ENCODE measurements around the gene EYS.
"Not testable (repeated sequence)": the region's sequence is repeated elsewhere in the genome, so short reads cannot be mapped to it uniquely, and the experiment has no call there.

EYS gene

DNA sequence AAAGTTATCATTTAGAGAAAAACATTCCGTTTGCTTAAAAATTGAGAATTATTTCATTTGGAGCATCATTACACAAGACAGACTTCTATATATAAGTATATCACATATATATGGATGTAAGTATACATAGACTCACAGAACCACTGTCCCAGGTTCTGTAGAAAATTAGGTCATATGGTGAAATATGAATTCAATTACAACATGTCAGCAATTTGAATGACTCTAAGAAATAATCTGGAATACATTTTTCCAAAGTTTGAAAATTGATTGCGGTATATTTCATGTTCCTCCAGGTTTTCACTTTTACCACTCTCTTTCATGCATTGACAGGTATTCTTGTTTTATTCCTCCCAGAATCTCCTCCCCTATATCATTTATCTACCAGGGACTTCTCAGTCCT lies 1179.1 kb downstream of the EYS start:
- DNase-seq: no peak

DNA sequence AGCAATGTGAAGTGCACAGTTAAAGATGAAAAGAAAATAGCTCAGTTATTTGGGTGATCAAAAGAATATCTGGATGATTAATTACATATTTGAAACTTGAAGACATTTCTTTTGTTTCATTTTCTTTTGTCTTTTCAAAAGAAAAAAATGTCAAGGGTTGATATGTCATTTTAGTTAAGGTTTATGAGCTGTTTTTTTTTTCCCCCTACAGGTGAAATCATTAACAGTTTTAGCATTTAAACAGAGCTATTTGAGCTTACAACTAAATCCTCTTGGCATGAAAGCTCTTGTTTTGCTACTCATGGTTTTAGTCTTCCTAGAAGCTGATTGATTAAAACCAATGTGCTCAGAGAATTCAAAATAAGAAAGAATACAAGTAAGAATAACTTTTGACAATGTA lies 1184.2 kb downstream of the EYS start:
- DNase-seq: no peak

GRCh38 chr6:64520050-64520449 lies 1187.0 kb downstream of the EYS start:
- no peak for DNase-seq

- DNase-seq: no peak
These were observed 1190.6 kb downstream of the EYS start for GRCh38 chr6:64516393-64516792.

DNA sequence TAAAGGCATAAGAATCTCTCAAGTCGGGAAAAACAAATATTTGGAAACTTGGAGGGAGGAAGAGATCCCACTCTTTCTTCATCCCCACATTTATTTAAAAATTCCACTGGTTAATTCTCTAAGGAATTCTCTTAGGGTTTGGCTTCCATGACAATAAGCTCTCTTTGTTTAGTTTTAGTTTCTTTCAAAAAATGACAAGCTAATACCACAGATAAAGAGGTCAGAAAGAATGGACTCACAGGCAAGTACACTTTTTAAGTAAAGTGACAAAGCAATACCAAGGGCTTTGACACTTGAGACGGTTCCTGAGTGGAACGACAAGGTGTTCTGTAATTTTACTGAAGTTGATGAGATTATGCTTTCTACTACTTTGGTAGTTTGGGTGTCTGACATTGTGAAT lies 1199.4 kb downstream of the EYS start:
- DNase-seq: no peak

- DNase-seq: no peak
These were observed 1201.7 kb downstream of the EYS start for GRCh38 chr6:64505312-64505711.

DNA sequence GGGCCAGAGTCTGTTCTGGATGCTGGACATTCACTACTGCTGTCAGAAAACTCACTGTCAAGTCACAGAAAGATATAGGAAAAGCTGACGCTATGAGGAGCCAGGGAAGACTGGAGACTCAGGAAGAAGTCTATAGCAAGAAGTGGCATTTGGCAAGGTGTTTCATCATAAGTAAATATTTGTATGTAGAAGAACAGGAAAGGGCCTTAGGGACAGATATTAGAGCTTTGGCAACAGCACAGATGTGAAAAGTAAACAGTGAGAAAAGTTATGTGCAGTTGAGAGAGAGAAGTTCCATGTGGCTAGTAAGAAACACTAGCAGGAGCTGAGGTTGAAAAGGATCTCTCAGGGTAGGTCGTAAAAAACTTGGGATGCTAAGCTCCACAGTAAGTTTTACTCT lies 1202.5 kb downstream of the EYS start:
- no peak for DNase-seq

DNA sequence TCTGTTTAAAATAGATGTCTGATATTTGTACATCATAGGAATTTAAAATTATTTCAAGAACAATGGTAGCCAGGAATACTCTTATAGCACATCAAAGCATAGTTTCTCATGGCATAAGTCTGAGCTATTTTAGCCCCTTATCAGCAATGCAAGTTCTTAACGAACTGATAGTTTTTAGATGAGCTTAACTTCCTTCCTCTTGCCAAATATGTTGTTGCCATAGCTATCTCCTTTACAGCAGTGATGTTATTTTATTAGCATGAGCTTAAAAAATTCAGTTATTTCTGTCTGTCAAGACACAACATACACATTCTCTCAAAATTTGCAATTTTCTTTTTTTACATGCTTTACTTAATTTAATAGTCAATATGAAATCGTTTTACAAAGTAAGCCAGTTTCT lies 1204.2 kb downstream of the EYS start:
- DNase-seq: no peak

- no peak for DNase-seq
These were observed 1209.4 kb downstream of the EYS start for GRCh38 chr6:64497634-64498033.

DNA sequence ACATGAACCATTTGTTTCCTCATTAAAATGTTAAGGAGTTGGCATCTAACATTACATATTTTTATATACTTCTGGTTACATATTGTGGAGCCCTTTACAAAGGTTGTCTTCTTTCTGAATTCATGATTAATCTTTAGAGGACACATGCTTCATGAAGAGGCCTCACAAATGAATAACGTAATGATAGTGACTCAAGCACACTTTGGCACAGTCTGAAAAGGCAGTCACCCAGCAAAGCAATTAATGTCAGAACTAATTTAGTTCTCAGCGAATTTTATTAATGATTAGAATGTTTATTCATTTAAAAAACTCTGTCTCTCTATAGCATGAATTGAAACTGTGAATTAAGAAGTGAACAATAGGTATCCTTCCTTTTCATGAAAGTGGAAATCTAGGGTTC lies 1217.3 kb downstream of the EYS start:
- no peak for DNase-seq

DNA sequence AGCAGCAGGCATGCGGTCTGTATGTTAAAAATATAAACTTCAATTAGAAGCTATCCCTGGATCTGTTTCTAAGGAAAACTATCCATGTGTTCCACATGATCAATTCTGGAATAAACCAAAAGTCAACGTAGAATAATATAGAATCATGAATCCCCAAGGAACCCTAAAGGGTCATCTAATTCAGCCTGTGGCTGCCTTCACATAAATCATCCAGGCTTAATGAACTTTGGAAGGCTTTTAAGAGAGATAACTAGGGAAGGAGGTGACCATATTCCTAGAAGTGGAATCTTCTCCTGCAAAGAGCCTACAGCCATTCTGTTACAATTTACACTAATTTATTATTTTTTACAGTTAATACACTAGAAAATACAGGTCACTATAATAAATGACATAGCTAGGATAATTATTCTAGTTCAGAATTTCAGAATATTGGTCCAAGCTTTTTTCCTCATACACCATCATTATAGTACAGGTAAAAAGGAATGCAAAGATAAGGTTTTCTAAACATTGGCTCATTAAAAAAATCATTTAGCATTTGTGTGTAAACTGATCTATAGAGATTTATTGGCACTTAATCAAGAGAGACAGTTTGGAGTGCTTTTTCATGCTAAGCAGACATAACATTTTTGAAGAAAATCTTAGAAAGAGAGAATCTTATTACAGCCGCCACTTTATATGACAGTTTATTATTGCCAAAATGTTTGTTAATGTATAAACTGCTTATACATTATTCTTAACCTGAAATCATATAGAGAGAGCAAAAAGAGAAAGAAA lies 1220.3 kb downstream of the EYS start:
- DNase-seq: no peak

DNA sequence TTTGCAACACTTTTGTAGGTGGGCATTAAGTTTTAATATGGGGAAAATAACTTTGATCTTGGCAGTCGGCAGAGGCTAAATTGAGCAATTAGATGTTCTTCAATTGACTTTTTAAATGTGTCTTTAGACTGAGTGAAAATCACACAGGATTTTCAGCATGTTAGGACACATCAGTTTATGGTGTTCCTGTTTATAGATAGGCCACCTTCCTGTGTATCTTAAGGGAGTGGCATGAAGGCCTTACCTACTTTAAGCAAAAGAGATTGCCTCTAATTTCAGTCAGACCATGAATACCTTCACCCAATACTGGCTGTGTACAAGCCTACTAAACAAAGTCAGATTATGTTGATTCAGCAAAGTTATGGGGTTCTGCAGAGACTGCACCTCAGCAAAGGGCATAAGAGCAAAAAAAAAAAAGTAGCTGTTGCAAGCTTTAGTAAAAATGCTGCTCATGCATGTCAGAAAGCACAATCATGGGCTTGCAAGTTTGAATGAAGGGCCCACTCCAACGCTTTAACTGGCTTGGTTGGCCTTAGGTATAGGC lies 1223.0 kb downstream of the EYS start:
- DNase-seq: no peak

- DNase-seq: no peak
These were observed 1224.4 kb downstream of the EYS start for GRCh38 chr6:64482631-64483030.

DNA sequence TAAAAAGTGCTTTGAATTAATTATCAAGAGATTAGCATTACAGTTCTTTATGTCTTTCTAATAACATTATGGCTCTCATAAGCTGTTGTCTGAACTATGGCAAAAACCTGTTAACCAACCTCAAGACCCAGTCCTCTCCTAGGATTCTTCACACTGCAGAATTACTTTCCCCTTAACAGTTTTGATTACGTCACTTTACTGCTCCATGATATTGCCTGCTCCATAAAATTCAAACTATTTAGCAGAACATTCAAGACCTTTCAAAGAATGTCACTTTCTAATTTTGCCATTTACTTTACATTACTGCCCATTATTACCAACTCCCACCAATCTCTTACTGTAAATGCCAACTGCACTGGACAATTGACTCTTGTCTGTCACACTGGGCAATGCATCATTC lies 1227.9 kb downstream of the EYS start:
- DNase-seq: no peak

- no peak for DNase-seq
These were observed 1229.6 kb downstream of the EYS start for GRCh38 chr6:64477391-64477790.

- DNase-seq: no peak
These were observed 1230.1 kb downstream of the EYS start for GRCh38 chr6:64476935-64477334.

GRCh38 chr6:64469405-64469804 lies 1237.6 kb downstream of the EYS start:
- DNase-seq: not testable (repeated sequence)

GRCh38 chr6:64467656-64468055 lies 1239.4 kb downstream of the EYS start:
- DNase-seq: no peak

DNA sequence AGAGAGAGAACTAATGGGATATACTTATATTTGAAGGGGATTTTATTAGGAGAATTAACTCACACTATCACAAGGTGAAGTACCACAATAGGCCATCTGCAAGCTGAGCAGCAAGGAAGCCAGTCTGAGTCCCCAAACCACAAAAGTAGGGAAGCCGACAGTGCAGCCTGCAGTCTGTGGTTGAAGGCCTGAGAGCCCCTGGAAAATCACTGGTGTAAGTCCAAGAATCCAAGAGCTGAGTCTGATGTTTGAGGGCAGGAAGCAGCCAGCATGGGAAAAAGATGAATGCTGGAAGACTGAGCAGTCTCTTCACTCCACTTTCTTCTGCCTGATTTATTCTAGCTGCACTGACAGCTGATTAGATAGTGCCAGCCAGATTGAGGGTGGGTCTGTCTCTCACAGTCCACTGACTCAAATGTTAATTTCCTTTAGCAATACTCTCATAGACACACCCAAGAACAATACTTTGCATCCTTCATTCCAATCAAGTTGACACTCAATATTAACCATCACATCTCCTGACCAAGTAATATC lies 1247.5 kb downstream of the EYS start:
- DNase-seq: no peak

DNA sequence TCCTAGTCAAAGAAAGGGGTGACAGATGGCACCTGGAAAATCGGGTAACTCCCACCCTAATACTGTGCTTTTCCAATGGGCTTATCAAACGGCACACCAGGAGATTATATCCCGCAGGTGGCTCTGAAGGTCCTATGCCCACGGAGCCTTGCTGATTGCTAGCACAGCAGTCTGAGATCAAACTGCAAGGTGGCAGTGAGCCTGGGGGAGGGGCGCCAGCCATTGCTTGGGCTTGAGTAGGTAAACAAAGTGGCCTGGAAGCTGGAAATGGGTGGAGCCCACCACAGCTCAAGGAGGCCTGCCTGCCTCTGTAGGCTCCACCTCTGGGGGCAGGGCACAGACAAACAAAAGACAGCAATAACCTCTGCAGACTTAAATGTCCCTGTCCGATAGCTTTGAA lies 1258.9 kb downstream of the EYS start:
- not testable (repeated sequence) for DNase-seq

DNA sequence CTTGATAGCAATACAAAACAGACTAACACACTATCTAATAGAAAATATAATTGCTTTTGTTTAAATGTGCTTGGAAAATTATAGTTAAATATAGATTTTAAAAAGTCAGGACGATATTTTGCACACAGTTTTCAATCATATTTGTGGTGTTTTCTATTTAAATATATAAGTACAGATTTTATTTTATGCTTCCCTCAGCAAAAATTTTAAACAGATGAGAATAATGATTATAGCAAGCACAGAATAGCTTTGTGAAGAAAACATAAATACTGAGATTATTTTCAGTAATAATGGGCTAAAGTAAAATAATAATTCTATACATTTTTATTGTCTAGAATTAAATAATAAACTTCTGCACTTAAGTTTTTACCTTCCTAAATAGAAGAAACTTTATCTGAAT lies 1262.0 kb downstream of the EYS start:
- no peak for DNase-seq

GRCh38 chr6:64439274-64439673 lies 1267.8 kb downstream of the EYS start:
- no peak for DNase-seq

DNA sequence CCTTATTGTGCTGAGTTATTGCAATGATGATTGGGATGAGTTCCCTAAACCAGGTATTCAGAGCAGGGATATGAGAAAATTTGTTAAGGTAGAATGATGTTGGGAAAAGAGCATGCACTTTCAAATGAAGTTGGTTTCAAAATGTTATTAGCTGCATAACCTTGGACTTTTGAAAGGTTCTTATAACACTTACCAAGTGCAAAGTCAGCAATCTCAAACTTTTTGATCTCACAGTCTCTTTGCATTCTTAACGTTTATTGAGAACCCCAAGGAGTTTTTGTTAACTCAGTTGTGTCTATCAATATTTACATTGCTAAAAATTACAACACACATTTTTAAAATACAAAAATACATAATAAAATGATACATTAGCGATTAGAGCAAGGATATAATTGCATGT lies 1269.0 kb downstream of the EYS start:
- DNase-seq: no peak

DNA sequence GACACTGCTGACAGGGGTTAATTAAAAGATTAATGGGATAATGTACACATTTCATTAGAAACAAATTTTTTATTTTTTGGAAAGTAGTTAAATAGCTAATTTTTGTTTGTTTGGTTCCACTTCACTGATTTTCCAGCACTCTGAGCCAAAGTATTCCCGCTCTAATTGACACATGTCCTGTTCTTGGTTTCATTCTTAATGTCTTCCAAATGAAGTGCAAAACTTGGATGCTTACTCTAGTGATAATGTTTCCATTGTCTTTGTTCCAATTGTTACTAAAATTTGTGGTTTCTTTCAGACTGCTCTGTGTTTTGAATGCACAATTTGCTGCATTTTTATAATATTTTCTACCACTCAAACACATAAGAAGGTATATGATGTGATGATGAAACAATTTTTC lies 1277.1 kb downstream of the EYS start:
- DNase-seq: no peak

- no peak for DNase-seq
These were observed 1278.8 kb downstream of the EYS start for GRCh38 chr6:64428186-64428585.

All from NCI-H510A (cell line).